GM12864 (cell line): ENCODE data around the gene SPI1.

Experiments
- DNase-seq: peaks from one replicate; pipeline ENCODE4 v3.0.0-alpha.2; 2011; ENCODE audit warnings: low read depth
- H3K4me3 ChIP-seq: 2 replicates; pipeline ENCODE4 v1.5.1; 2011; ENCODE audit warnings: mild to moderate bottlenecking, low read depth, low read length, control low read depth
- TF ChIP-seq, protein P1 (sequence below): IDR thresholded peaks from 2 replicates; pipeline ENCODE4 v1.5.1; 2011; ENCODE audit warnings: low read depth, mild to moderate bottlenecking, moderate library complexity, low read length, control low read depth, inconsistent platforms; ENCODE audit errors: missing control alignments

Gene SPI1

DNA sequence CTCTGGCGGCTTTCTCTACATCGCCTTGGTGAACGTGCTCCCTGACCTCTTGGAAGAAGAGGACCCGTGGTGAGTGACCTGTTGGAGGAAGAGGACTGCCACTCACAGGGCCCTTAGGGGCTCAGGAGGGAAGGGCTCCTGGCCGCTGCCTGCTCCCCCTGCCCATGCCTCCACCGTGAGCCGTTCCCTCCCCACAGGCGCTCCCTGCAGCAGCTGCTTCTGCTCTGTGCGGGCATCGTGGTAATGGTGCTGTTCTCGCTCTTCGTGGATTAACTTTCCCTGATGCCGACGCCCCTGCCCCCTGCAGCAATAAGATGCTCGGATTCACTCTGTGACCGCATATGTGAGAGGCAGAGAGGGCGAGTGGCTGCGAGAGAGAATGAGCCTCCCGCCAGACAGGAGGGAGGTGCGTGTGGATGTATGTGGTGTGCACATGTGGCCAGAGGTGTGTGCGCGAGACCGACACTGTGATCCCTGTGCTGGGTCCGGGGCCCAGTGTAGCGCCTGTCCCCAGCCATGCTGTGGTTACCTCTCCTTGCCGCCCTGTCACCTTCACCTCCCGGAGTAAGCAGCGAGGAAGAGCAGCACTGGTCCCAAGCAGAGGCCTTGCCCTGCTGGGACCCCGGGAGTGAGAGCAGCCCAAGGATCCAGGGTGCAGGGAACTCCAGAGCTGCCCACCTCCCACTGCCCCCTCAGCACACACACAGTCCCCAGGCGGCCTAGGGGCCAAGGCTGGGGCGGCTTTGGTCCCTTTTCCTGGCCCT lies 36.9 kb upstream of the SPI1 start:
- TF ChIP-seq, protein P1, sequence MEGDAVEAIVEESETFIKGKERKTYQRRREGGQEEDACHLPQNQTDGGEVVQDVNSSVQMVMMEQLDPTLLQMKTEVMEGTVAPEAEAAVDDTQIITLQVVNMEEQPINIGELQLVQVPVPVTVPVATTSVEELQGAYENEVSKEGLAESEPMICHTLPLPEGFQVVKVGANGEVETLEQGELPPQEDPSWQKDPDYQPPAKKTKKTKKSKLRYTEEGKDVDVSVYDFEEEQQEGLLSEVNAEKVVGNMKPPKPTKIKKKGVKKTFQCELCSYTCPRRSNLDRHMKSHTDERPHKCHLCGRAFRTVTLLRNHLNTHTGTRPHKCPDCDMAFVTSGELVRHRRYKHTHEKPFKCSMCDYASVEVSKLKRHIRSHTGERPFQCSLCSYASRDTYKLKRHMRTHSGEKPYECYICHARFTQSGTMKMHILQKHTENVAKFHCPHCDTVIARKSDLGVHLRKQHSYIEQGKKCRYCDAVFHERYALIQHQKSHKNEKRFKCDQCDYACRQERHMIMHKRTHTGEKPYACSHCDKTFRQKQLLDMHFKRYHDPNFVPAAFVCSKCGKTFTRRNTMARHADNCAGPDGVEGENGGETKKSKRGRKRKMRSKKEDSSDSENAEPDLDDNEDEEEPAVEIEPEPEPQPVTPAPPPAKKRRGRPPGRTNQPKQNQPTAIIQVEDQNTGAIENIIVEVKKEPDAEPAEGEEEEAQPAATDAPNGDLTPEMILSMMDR = no peak
- H3K4me3 ChIP-seq = no peak overlapping the region
- no peak for DNase-seq

DNA sequence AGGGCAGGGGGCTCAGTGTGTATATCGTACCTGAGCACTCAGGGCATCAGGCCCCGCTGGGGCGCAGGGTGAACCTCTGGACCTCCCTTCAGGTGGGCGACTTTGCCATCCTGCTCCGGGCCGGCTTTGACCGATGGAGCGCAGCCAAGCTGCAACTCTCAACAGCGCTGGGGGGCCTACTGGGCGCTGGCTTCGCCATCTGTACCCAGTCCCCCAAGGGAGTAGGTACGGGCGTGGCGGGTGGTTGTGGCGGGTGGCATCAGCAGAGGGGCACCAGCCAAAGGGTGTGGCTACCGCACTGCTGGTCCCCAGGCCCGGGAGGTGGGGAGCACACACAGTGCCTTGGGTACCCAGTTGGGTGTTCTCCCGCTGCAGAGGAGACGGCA lies 36.3 kb upstream of the SPI1 start:
- TF ChIP-seq, protein P1 = no peak
- no peak for DNase-seq
- no peak overlapping the region for H3K4me3 ChIP-seq

DNA sequence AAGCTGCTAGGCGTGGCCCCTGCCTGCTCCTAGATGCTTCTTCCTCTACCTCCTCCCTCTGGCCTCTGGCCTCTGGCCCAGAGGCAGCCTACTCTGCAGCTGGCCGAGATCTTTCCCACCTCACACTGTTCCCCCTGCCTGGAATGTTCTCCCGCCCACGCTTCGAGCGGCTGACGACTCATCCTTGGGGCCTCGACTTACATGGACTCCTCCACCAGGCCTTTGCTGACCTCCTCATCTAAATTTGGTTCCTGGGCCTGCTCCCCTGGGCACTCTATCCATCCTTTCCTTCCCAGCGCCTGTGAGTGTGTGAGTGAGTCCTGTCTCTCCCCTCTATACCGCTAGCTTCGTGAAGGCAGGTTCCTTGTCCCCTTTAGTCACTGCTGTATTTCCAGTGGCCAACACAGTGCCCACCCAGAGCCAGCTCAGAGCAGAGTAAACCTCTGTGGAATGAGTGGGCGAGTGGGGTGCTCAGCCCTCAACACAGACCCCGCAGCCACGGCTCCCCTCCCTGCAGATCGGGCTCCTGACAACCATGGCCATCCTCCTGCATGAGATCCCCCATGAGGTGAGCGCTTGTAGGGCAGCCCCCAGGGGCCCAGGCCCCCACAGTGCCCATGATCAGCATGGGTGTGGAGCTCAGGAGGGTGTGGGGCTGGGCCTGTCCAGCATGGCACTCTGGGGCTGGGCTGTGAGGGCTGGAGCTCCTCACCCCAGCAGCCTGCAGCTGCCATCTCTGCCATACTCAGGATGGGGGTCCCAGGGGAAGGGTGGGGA lies 35.7 kb upstream of the SPI1 start:
- no peak overlapping the region for H3K4me3 ChIP-seq
- no peak for DNase-seq
- TF ChIP-seq, protein P1 = no peak

DNA sequence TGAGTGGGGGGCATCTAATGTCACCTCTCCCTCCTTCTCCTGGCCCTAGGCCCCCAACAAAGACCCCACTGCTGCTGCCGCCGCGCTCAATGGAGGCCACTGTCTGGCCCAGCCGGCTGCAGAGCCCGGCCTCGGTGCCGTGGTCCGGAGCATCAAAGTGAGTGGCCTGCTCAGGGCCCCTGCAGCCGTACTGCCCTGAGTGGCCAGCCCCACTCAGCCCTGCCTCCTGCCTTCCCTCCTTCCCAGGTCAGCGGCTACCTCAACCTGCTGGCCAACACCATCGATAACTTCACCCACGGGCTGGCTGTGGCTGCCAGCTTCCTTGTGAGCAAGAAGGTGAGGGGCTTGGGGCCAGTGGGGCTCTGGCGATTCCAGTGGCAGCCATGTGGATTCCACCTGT lies 35.0 kb upstream of the SPI1 start:
- TF ChIP-seq, protein P1 = no peak
- no peak overlapping the region for H3K4me3 ChIP-seq
- DNase-seq = no peak

DNA sequence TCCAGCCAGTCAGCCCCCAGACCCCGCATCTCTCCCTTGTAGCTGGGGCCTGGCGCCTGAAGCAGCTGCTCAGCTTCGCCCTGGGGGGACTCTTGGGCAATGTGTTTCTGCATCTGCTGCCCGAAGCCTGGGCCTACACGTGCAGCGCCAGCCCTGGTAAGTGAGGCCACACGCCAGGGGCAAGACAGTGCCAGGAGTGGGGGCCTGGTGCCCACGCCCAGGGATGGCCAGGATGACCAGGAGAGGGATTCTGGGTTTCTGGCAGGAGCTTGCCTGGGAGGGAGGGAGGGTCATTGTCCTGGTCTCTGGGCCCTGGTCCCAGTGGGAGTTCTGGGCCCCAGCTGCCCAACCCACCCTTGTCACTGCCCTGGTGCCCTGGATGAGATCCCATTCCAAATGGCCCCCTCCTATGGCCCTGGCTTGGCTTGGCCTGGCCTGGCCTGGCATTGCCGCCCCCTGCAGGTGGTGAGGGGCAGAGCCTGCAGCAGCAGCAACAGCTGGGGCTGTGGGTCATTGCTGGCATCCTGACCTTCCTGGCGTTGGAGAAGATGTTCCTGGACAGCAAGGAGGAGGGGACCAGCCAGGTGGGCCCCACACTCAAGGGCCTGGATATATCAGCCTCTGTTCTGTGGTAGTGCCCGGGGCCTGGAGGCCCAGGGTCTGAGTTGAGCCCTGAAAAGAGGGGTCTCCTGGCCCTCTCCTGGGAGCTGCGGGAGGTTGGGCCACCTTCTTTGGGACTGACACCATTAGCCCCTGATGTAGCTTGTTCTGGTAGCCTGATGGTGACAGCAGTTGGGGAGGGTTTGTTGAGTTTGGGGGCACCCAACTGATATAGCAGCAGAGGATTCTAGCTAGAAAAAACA lies 33.8 kb upstream of the SPI1 start:
- no peak for DNase-seq
- TF ChIP-seq, protein P1 = peak; percentile 92
- no peak overlapping the region for H3K4me3 ChIP-seq

DNA sequence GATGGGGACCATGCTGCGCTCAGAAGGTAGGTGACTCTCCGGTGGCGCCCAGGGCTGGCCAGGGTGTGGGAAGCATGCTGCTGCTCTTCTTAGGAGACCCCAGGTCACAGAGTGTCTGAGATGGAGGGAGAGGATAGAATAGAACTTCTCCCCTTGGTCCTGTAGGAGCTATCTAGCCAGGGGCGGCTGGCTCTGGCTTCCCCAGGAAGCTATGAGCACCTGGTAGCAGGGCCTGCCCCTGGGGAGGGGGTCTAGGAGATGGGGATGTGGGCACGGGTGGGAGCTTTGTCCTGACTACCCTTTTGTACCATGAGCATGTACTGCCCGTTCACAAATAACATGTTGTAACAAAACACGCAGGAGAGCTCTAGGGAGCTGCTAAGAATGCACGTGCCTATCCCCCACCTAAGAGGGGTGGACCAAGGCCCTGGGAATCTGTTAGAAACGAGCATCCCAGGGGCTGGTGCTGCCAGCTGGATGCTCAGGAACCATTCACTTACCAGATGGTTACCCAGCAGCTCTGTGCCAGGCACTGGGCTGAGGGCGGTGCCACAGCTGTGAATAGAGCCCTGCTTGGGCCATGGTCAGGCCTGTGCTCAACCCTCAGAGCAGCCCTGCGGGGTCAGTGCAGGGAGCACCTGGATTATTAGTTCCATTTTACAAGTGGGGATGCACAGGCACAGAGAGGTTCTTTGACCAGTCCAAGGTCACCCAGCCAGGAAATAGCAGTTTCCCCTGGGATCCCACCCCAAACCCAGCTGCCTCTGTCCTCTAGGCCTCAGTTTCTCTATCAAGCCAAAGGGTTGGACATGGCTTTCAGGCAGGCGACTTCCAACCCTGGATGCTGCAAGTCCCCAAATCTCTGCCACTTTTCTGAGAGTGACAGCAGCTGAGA lies 32.3 kb upstream of the SPI1 start:
- no peak overlapping the region for H3K4me3 ChIP-seq
- TF ChIP-seq, protein P1 = no peak
- DNase-seq = no peak
